Pancreas (tissue), 10 donors: ENCODE data around the gene EPHA4. TPM values are rescaled to one million over a fixed set of nuclear protein-coding genes. Genes with fewer than 3 reads are reported as not detected.

Experiments
- ATAC-seq, 4 donors: fragments of 200-7000 bp; cut with Tn5 transposase; one replicate each; pipeline versions ENCODE4 v1.8.0 to v1.9.1; 2020; ENCODE audit warnings: mild to moderate bottlenecking in 4 of 4, moderate library complexity in 4 of 4
- DNase-seq, 6 donors: peaks; one replicate each; pipeline ENCODE4 v3.0.0-alpha.2; 2020
- FAIRE-seq: peaks from 2 replicates; lab custom pipeline; 2012; peaks lifted over from hg19 to GRCh38; lab: Jason Lieb, UNC
- H3K27ac ChIP-seq, 4 donors: fragments of 200-600 bp; sonication (generic); 1 replicate in 3 of 4; 2 replicates in 1 of 4; pipeline versions ENCODE4 v1.5.0 to v1.8.0; 2020
- H3K27me3 ChIP-seq, 4 donors: fragments of 200-600 bp; one replicate each; pipeline ENCODE4 v1.8.0; 2021
- H3K36me3 ChIP-seq, 3 donors: fragments of 200-600 bp; sonication (generic) in 1 of 3; one replicate each; pipeline versions ENCODE4 v1.5.0 to v1.8.0; 2020 to 2021
- H3K4me1 ChIP-seq, 3 donors: fragments of 200-600 bp; one replicate each; pipeline ENCODE4 v1.8.0; 2021
- H3K4me3 ChIP-seq, 4 donors: fragments of 200-600 bp; sonication (generic) in 2 of 4; one replicate each; pipeline versions ENCODE4 v1.5.0 to v1.8.0; 2020 to 2021
- H3K9me3 ChIP-seq, 4 donors: fragments of 200-600 bp; one replicate each; pipeline ENCODE4 v1.8.0; 2021
- CTCF ChIP-seq, 4 donors: fragments of 200-600 bp; sonication (generic) in 3 of 4; IDR thresholded peaks; one replicate each; pipeline versions ENCODE4 v1.5.0 to v1.8.0; 2021; ENCODE audit warnings: antibody characterized with exemption in 4 of 4
- WGBS, 2 donors: extraction: QIAGEN DNeasy Blood & Tissue Kit; methylation state at CpG; one replicate each; pipeline ENCODE4 v1.1.7; 2013; 5-methylcytosine and 5-hydroxymethylcytosine counted together
- intact Hi-C, 3 donors: fragments of 100-400 bp; cut with DNase I; formaldehyde crosslinking; loops; one replicate each; pipeline versions ENCODE4 v1.11.1 to v1.14.2; 2022
- polyA plus RNA-seq, 2 donors: library from polyadenylated mRNA; stranded (reverse); fragments of 200-250 nt; gene quantifications; one replicate each; pipeline ENCODE4 v1.2.3, GENCODE V29; 2013
- total RNA-seq, 6 donors: library from RNA; stranded (reverse); fragmentation: NEBNext Ultra II Directional in 4 of 6; extraction: Animal tissue kit (Norgen Biotek cat#: 25700) in 4 of 6; gene quantifications; one replicate each; pipeline versions ENCODE4 v1.2.1 to v1.2.4, GENCODE V29; 2021 to 2023
- donor health status: healthy with polysubstance abuse.
- donor health status: DM: no; HTN: no; CAD: no; lungs with moderate emphysema.
- donor health status: DM: no; HTN: no; CAD: no.
- donor health status: control.
- donor health status: control.
- donor health status: Bipolar disorder and iron deficiency.
- donor health status: DM: yes; HTN: yes; CAD: no.
- donor health status: DM: no; HTN: no; CAD: no.
- donor health status: DM: no; HTN: no; CAD: no.
- donor health status: DM: yes; HTN: yes; CAD: no.

Gene EPHA4
- total and polyA plus RNA-seq, 8 donors = 1.1 to 2.3 (median 1.4) TPM

GRCh38 chr2:221551864-221552263 is 20.2 kb downstream of the EPHA4 start:
- Histone ChIP-seq H3K27ac (no peak overlapping the region), H3K9me3 (no peaks in the 10 kb centered on the region), H3K4me3 (no peak overlapping the region), H3K4me1 (no peaks in the 10 kb centered on the region), H3K27me3 (no peaks in the 10 kb centered on the region), H3K36me3 (no peaks in the 10 kb centered on the region)
- FAIRE-seq (no peak), ATAC-seq (no peak), DNase-seq (no peak)
- 30 to 33% methylated on average over 1 of the region's 1 CpG for WGBS, 2 donors
- TF ChIP-seq CTCF (IDR thresholded peaks at IDR 0.05) = no peak
- intact Hi-C loops = no loop called here

- Histone ChIP-seq H3K27me3 (no peaks in the 10 kb centered on the region), H3K9me3 (no peaks in the 10 kb centered on the region), H3K4me3 (no peak overlapping the region), H3K36me3 (no peaks in the 10 kb centered on the region), H3K27ac (no peak overlapping the region), H3K4me1 (no peaks in the 10 kb centered on the region)
- TF ChIP-seq CTCF (IDR thresholded peaks at IDR 0.05) = no peak
- intact Hi-C loops = no loop called here
- DNase-seq (no peak), ATAC-seq (no peak), FAIRE-seq (no peak)
Measured at GRCh38 chr2:221549143-221549542, 23.0 kb downstream of the EPHA4 start.

GRCh38 chr2:221546505-221547225 is 25.4 kb downstream of the EPHA4 start:
- H3K9me3 ChIP-seq = no peaks in the 10 kb centered on the region
- H3K4me1 ChIP-seq = no peaks in the 10 kb centered on the region
- intact Hi-C loops = no loop called here
- FAIRE-seq (no peak), DNase-seq (no peak), ATAC-seq (no peak)
- H3K27me3 ChIP-seq = no peaks in the 10 kb centered on the region
- H3K4me3 ChIP-seq = no peak overlapping the region
- no peak overlapping the region for H3K27ac ChIP-seq
- WGBS, 2 donors = 63 to 68% methylated on average over 2 of the region's 2 CpGs
- TF ChIP-seq CTCF (IDR thresholded peaks at IDR 0.05) = no peak
- H3K36me3 ChIP-seq = no peaks in the 10 kb centered on the region

- no peak for TF ChIP-seq CTCF (IDR thresholded peaks at IDR 0.05)
- no peaks in the 10 kb centered on the region for H3K9me3 ChIP-seq
- FAIRE-seq (no peak), DNase-seq (no peak), ATAC-seq (no peak)
- no peaks in the 10 kb centered on the region for H3K36me3 ChIP-seq
- no peak overlapping the region for H3K4me3 ChIP-seq
- no peaks in the 10 kb centered on the region for H3K4me1 ChIP-seq
- no peak overlapping the region for H3K27ac ChIP-seq
- 85 to 93% methylated on average over 6 of the region's 6 CpGs for WGBS, 2 donors
- no peaks in the 10 kb centered on the region for H3K27me3 ChIP-seq
- intact Hi-C loops = no loop called here
Measured at GRCh38 chr2:221541131-221541735, 30.9 kb downstream of the EPHA4 start.

- no peak for DNase-seq
- no peak for TF ChIP-seq CTCF (IDR thresholded peaks at IDR 0.05)
- Histone ChIP-seq H3K9me3 (no peaks in the 10 kb centered on the region), H3K4me3 (no peak overlapping the region), H3K27ac (no peak overlapping the region), H3K36me3 (no peaks in the 10 kb centered on the region), H3K27me3 (no peaks in the 10 kb centered on the region), H3K4me1 (no peaks in the 10 kb centered on the region)
- WGBS, 2 donors = 74 to 76% methylated on average over 4 of the region's 4 CpGs
- no peak for ATAC-seq
- FAIRE-seq = no peak
- intact Hi-C loops = no loop called here
Measured at GRCh38 chr2:221539246-221539645, 32.9 kb downstream of the EPHA4 start.
